Fibroblast of upper back skin (primary cell): ENCODE measurements around the gene RFPL2.
"Not testable (repeated sequence)": the region's sequence is repeated elsewhere in the genome, so short reads cannot be mapped to it uniquely, and the experiment has no call there.

Source experiments
- DNase-seq: peaks from one replicate; pipeline ENCODE4 v3.0.0-alpha.2; 2013

RFPL2 gene

DNA sequence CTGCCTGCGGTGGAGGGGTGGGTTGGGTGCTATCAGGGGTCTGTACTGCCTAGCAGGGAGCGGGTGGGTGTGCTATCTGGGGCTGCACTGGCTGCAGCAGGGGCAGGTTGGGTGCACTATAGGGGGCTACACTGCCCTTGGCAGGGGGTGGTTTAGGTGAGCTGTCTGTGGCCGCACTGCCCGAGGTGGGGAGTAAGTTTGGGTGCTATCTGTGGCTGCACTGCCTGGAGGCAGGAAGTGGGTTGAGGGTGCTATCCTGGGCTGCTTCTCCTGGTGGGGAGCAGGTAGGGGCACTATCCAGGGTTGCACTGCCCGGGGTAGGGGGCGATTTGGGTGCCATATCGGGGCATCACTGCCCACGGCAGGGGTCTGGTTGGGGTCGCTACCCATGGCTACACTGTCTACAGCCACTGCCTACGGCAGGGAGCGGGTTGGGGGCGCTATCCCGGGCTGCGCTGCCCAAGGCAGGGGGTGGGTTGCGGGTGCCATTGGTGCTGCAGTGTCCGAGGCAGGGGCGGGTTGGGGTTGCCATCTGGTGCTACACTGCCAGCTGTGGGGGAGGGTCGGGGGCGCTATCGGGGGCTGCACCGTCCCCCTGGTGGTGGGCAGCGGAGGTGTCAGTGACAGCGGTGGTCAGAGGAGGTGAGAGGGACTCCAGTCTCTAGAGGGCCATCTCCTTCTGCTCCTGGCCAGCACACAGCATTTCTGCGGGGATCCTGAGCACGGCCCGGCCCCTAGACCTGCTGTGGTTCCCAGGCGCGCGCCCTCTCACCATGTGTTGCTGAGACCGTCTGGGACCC lies 1.3 kb upstream of the RFPL2 start:
- no peak for DNase-seq

GRCh38 chr22:32204040-32204855 lies 625 bp downstream of the RFPL2 start:
- DNase-seq, result no peak

GRCh38 chr22:32203181-32204039 lies 1.5 kb downstream of the RFPL2 start:
- no peak for DNase-seq

DNA sequence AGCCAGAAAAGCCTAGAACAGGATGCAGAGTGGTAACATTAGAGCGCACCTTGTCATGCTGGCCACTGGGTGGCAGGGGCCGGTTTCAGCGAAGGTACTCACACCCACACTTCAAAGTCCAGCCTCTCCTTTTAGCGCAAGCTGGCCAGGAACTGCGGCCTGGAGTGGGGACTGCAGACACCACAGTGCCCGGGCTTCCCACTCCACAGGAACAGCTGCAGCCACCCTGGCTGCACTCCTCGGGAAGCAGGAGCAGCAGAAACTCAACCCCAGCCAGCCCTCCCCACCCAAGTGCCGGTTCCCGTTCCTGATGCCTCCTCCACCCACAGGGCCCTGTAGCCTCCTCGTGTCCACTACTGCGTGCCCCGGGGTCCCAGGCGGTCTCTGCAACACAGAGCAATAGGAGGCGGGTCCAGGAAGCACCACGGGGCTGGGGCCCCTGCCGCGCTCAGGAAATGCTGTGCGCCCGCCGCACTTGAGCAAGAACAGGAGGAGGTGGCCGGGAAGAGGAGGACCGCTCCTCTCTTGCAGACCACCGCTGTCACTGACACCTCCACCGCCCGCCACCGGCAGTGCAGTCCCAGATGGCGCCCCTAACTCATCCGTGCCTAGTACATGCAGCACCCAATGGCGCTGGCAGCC lies 2.2 kb downstream of the RFPL2 start:
- peak; percentile 26 for DNase-seq

- no peak for DNase-seq
Measured at GRCh38 chr22:32202161-32202538, 2.7 kb downstream of the RFPL2 start.

DNA sequence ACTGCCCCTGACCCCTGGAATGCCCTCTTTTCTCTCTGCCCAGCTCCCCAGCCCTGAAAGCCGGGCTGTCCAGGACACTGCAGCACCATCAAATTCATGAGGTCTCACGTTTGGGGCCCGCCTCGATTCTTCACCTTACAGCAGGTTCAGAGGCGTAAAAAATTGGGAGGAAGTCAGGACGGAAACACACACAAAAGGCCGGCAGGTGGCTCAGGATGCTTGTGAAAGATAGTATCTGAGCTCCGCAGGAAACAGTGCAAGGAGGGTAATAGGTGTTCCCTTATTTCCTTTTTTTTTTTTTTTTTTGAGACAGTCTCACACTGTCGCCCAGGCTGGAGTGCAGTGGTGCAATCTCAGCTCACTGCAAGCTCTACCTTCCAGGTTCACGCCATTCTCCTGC lies 4.1 kb downstream of the RFPL2 start:
- DNase-seq, result no peak

DNA sequence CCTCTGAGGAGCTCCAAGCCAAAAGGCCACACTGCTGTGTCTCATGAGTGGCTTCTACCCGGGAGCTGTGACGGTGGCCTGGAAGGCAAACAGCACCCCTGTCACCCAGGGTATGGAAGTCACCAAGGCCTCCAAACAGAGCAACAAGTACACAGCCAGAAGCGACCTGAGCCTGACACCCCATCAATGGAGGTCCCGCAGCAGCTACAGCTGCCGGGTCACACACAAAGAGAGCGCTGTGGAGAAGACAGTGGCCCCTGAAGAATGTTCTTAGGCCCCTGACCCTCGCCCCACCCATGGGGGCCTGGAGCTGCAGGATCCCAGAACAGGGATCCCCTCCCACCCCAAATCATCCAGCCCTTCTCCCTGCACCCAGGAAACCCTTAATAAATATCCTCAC lies 4.9 kb downstream of the RFPL2 start:
- no peak for DNase-seq

DNA sequence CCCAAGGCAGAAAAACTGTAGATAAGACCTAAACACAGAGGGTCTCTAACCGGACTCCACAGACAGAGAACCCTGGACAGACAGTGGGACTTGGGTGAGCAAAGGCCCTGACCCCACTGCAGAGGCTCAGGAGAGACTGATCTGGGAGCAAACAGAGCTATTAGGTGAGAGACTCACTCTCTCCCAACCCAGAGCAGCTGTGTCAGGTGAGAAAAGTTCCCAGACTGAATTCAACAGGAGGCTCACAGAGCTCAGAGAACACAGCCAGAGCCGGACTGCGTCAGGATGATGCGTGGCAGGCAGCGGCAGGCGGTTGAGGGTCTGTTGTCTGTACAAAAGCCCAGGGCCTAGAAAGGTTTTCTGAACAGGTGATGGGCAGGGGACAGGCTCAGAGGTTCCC lies 5.5 kb downstream of the RFPL2 start:
- DNase-seq, result no peak

DNA sequence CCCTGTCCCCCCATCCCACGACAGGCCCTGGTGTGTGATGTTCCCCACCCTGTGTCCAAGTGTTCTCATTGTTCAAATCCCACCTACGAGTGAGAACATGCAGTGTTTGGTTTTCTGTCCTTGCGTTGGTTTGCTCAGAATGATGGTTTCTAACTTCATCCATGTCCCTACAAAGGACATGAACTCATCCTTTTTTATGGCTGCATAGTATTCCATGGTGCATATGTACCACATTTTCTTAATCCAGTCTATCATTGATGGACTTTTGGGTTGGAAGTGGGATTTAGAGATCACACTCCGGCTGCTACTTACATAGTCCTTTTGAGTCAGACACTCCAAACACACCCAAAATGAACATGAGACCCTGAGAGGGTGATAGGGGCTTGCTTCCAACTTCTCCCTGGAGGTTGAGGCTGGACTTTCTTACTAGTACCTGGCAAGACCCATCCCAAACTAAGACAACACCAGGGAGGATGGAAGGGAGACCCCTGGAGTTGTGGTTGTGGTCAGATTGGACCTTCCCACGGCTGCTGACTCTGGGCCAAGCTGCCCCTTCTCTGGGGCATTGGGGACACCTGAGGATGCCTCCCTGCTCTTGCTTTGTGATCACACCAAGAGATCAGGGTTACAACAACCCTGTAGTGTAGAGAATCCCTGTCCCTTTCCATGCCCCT lies 7.2 kb downstream of the RFPL2 start:
- not testable (repeated sequence) for DNase-seq

- DNase-seq, result not testable (repeated sequence)
Measured at GRCh38 chr22:32195900-32196299, 9.0 kb downstream of the RFPL2 start.

- DNase-seq, result not testable (repeated sequence)
Measured at GRCh38 chr22:32193346-32193745, 11.5 kb downstream of the RFPL2 start.

DNA sequence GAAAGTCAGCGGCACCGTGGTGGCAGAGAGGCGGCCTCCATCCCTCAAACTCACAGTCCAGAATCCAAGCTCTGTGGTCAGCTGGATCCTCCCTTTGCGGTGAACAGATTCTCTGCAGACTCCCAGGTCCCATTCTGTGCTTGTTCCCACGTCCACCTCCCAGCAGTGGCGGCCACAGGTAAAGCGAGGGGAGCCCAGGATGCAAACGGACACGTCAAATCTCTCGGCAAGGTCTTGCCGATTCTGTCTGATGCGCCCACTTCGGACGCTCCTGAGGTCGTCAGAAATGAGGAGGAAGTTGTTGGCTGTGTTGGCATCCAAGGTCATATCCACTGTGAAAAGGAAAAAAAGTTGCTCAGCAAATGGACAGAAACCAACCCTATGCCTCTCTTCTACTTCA lies 13.9 kb downstream of the RFPL2 start:
- DNase-seq, result not testable (repeated sequence)

- no peak for DNase-seq
Measured at GRCh38 chr22:32185821-32186220, 19.1 kb downstream of the RFPL2 start.

DNA sequence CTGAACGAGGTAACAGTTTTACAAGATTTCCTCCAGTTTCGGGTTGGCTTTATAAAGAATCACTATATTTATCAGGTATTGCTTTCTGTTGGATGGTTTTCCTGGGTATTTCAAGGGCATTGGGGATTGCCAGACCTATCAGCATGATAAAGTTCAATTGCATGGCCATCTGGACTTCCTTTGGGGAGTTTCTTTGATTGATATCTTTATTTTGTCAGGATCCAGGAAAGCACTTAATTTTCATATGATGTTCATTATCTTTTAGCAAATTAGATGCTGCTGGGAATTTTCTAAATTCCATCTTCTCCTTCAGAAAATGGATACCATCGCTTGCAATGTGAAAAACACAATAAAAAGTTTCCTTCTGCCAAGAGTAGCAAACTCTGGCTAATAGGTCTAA lies 21.2 kb downstream of the RFPL2 start:
- no peak for DNase-seq

GRCh38 chr22:32181043-32181442 lies 23.8 kb downstream of the RFPL2 start:
- DNase-seq, result no peak

- DNase-seq, result peak; percentile 3
Measured at GRCh38 chr22:32177221-32177765, 27.6 kb downstream of the RFPL2 start.

GRCh38 chr22:32175683-32176644 lies 28.9 kb downstream of the RFPL2 start:
- no peak for DNase-seq

DNA sequence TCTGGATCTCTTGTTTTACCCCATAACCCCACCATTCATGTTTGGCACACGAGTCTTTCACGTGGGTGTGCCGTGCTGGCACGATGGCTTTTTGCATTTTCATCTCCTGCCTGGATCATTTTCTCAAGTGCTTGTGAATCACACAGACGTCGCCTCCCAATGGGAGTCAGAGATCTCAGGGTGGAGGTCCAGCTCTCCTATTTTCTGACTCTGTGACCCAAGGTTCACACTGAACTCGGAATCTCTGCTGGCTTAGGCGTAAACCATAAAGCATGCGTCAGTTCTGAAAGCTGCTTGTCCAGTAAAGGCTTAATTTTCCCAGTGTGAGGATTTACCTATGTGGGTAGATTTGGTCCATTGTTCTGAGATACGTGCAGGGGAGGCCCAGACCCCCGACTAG lies 29.8 kb downstream of the RFPL2 start:
- no peak for DNase-seq

- no peak for DNase-seq
Measured at GRCh38 chr22:32165681-32166080, 39.2 kb downstream of the RFPL2 start.

GRCh38 chr22:32164075-32164860 lies 40.6 kb downstream of the RFPL2 start:
- no peak for DNase-seq
